Fibroblast of lung (primary cell): ENCODE results near the gene RTN1. TPM values are rescaled to one million over a fixed set of nuclear protein-coding genes. Genes with fewer than 3 reads are reported as not detected.

Source experiments
- DNase-seq, 2 donors: peaks; one replicate each; pipeline versions ENCODE4 v3.0.0 to v3.0.0-alpha.2; 2010; ENCODE audit warnings: low read depth in 2 of 2
- H2AFZ ChIP-seq: 2 replicates; pipeline ENCODE4 v1.5.1; 2012; ENCODE audit warnings: low read length, control low read depth, inconsistent platforms
- H3K27ac ChIP-seq: 2 replicates; pipeline ENCODE4 v1.5.1; 2011; ENCODE audit warnings: low read length, control low read depth; ENCODE audit not compliant: insufficient read depth
- H3K27me3 ChIP-seq: 2 replicates; pipeline ENCODE4 v1.5.1; 2011; ENCODE audit warnings: mild to moderate bottlenecking, low read length; ENCODE audit not compliant: control insufficient read depth, insufficient read depth
- H3K36me3 ChIP-seq: 2 replicates; pipeline ENCODE4 v1.5.1; 2011; ENCODE audit warnings: low read length; ENCODE audit not compliant: control insufficient read depth, insufficient read depth
- H3K4me1 ChIP-seq: 2 replicates; pipeline ENCODE4 v1.5.1; 2011; ENCODE audit warnings: low read length; ENCODE audit not compliant: control insufficient read depth, insufficient read depth; ENCODE audit errors: extremely low read depth
- H3K4me2 ChIP-seq: 2 replicates; pipeline ENCODE4 v1.5.1; 2011; ENCODE audit warnings: low read length, control low read depth; ENCODE audit not compliant: insufficient read depth; ENCODE audit errors: extremely low read depth
- H3K4me3 ChIP-seq, 4 experiments: fragments of 200-600 bp in 1 of 4; sonication (generic) in 1 of 4; replicated peaks in 1 of 4; 2 replicates each; pipeline ENCODE4 v1.5.1; 2011 to 2016; ENCODE audit warnings: low read length in 4 of 4, low read depth in 3 of 4, mild to moderate bottlenecking in 3 of 4, control low read depth in 2 of 4, inconsistent platforms in 1 of 4, mixed read lengths in 1 of 4; ENCODE audit not compliant: insufficient read depth in 1 of 4; ENCODE audit errors: control extremely low read depth in 1 of 4
- H3K79me2 ChIP-seq: 2 replicates; pipeline ENCODE4 v1.5.1; 2012; ENCODE audit warnings: mild to moderate bottlenecking, low read length, inconsistent platforms; ENCODE audit not compliant: control insufficient read depth, insufficient read depth
- H3K9ac ChIP-seq: 2 replicates; pipeline ENCODE4 v1.5.1; 2011; ENCODE audit warnings: mild to moderate bottlenecking, low read length, control low read depth; ENCODE audit not compliant: insufficient read depth
- H3K9me3 ChIP-seq: 2 replicates; pipeline ENCODE4 v1.5.1; 2012; ENCODE audit warnings: low read depth, low read length; ENCODE audit not compliant: control insufficient read depth, insufficient read depth
- H4K20me1 ChIP-seq: 2 replicates; pipeline ENCODE4 v1.5.1; 2011; ENCODE audit warnings: low read length; ENCODE audit not compliant: control insufficient read depth, insufficient read depth; ENCODE audit errors: extremely low read depth
- EZH2 ChIP-seq: IDR thresholded peaks from 2 replicates; pipeline ENCODE4 v1.5.1; 2012; ENCODE audit warnings: low read length, control low read depth, mild to moderate bottlenecking; ENCODE audit errors: missing control alignments
- polyA plus RNA-seq, 2 donors: library from polyadenylated mRNA; depleted of rRNA in 1 of 2; stranded (reverse) in 1 of 2; unstranded in 1 of 2; fragments of >200 nt; gene quantifications; 2 replicates each; pipeline ENCODE4 v1.2.1, GENCODE V29; 2011 to 2012; ENCODE audit warnings: missing spikeins in 1 of 2
- total RNA-seq: library from RNA; depleted of rRNA; stranded (reverse); fragments of >200 nt; gene quantifications from 2 replicates; pipeline ENCODE4 v1.2.1, GENCODE V29; 2014
- TF ChIP-seq, protein P1 (sequence below), 2 donors: IDR thresholded peaks in 1 of 2; conservative IDR thresholded peaks in 1 of 2; 1 replicate in 1 of 2; 2 replicates in 1 of 2; pipeline ENCODE4 v1.5.1; 2011 to 2012; ENCODE audit warnings: low read length in 2 of 2, control low read depth in 1 of 2, inconsistent platforms in 1 of 2, low read depth in 1 of 2, mild to moderate bottlenecking in 1 of 2

RTN1 gene
- total and polyA plus RNA-seq, 2 donors (not counting 1 experiment from before 2014, with no cell fraction given), result 0.17 to 0.92 TPM

DNA sequence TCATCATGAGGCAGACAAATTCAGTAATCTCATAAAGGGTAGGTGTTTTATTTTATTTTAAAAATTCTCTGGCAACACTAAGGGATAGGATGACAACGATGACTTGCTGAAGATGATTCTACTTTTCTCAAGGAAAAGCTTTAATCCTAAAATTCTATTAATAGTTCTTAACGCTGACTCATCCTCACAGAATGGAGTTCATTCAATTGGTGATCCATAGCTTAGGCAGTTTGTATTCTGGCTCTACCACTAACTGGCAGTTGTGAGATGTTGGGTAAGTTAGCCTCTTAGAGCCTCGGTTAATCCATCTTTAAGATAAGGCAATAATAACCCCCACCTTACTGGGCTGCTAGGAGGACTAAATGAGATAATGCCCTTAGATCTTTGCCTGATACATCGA is 116.3 kb downstream of the RTN1 start:
- Histone ChIP-seq H3K9ac (no peak overlapping the region), H3K4me3 (no peak overlapping the region), H4K20me1 (no peaks in the 10 kb centered on the region), H3K27ac (no peak overlapping the region), H3K79me2 (no peaks in the 10 kb centered on the region), H2AFZ (no peak overlapping the region), H3K9me3 (no peaks in the 10 kb centered on the region), H3K4me2 (no peak overlapping the region), H3K27me3 (no peaks in the 10 kb centered on the region), H3K4me1 (no peaks in the 10 kb centered on the region), H3K36me3 (no peaks in the 10 kb centered on the region)
- TF ChIP-seq, protein P1, sequence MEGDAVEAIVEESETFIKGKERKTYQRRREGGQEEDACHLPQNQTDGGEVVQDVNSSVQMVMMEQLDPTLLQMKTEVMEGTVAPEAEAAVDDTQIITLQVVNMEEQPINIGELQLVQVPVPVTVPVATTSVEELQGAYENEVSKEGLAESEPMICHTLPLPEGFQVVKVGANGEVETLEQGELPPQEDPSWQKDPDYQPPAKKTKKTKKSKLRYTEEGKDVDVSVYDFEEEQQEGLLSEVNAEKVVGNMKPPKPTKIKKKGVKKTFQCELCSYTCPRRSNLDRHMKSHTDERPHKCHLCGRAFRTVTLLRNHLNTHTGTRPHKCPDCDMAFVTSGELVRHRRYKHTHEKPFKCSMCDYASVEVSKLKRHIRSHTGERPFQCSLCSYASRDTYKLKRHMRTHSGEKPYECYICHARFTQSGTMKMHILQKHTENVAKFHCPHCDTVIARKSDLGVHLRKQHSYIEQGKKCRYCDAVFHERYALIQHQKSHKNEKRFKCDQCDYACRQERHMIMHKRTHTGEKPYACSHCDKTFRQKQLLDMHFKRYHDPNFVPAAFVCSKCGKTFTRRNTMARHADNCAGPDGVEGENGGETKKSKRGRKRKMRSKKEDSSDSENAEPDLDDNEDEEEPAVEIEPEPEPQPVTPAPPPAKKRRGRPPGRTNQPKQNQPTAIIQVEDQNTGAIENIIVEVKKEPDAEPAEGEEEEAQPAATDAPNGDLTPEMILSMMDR (conservative IDR thresholded peaks at IDR 0.05 in 1 of 2, IDR thresholded peaks at IDR 0.05 in 1 of 2; ENCODE audit: low read depth in 1 of 2, low read length in 2 of 2), result no peak
- TF ChIP-seq EZH2, result no peak
- peak in 1 of 2 donors; percentile 64 for DNase-seq

DNA sequence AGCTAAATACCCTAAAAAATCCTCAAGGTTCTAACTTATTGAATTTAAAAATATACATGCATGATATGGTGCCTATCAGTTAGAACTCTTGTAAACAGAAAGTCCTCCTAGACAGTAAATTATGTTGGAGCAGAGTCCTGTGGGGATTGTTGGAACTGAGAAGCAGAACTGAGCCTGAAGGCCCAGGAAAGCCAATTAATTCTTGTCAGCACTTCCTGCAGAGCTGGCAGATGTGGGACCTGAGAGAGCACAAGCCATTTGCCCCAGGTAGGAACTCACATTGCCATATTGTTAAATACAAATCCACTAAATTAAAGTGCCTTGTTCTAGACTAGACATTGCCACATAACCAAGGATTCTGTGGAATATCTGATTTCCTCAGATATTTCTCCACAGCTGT is 117.1 kb downstream of the RTN1 start:
- DNase-seq, result no peak
- no peak overlapping the region for H3K27ac ChIP-seq
- TF ChIP-seq, protein P1 (conservative IDR thresholded peaks at IDR 0.05 in 1 of 2, IDR thresholded peaks at IDR 0.05 in 1 of 2; ENCODE audit: low read depth in 1 of 2, low read length in 2 of 2), result no peak
- no peaks in the 10 kb centered on the region for H3K4me1 ChIP-seq
- no peaks in the 10 kb centered on the region for H4K20me1 ChIP-seq
- no peaks in the 10 kb centered on the region for H3K36me3 ChIP-seq
- no peak overlapping the region for H2AFZ ChIP-seq
- H3K79me2 ChIP-seq, result no peaks in the 10 kb centered on the region
- no peaks in the 10 kb centered on the region for H3K9me3 ChIP-seq
- no peak overlapping the region for H3K4me2 ChIP-seq
- H3K4me3 ChIP-seq, result no peak overlapping the region
- no peaks in the 10 kb centered on the region for H3K27me3 ChIP-seq
- H3K9ac ChIP-seq, result no peak overlapping the region

DNA sequence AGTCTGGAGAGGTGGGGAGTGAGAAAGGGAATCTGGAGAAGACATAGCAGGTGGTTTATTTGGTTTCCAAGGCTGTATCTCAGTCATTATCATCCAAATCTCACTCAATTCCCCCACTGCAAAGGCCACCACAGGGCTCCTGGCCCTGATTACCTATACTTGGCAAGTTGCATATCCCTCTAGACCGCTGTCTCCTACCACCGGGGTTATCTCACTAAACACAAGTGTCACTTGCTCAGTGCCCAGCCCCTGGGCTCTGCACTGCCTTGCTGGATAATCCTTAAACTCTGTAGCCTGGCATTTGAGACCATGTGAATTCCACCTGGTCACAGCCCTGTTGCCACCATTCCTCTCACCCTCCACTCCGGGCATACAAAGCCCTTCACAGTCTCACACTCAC is 119.0 kb downstream of the RTN1 start:
- Histone ChIP-seq H2AFZ (no peak overlapping the region), H4K20me1 (no peaks in the 10 kb centered on the region), H3K27me3 (no peaks in the 10 kb centered on the region), H3K36me3 (no peaks in the 10 kb centered on the region), H3K9ac (no peak overlapping the region), H3K4me1 (no peaks in the 10 kb centered on the region), H3K9me3 (no peaks in the 10 kb centered on the region), H3K4me2 (no peak overlapping the region), H3K4me3 (no peak overlapping the region), H3K79me2 (no peaks in the 10 kb centered on the region), H3K27ac (no peak overlapping the region)
- TF ChIP-seq, protein P1 (conservative IDR thresholded peaks at IDR 0.05 in 1 of 2, IDR thresholded peaks at IDR 0.05 in 1 of 2; ENCODE audit: low read depth in 1 of 2, low read length in 2 of 2), result no peak
- TF ChIP-seq EZH2, result no peak
- no peak for DNase-seq
